ENCODE results near the gene CBX1. TPM values are rescaled to one million over a fixed set of nuclear protein-coding genes. Genes with fewer than 3 reads are reported as not detected.

CBX1 gene
- total RNA-seq, 1 donor from 2014 or later, result 20.2 TPM

DNA sequence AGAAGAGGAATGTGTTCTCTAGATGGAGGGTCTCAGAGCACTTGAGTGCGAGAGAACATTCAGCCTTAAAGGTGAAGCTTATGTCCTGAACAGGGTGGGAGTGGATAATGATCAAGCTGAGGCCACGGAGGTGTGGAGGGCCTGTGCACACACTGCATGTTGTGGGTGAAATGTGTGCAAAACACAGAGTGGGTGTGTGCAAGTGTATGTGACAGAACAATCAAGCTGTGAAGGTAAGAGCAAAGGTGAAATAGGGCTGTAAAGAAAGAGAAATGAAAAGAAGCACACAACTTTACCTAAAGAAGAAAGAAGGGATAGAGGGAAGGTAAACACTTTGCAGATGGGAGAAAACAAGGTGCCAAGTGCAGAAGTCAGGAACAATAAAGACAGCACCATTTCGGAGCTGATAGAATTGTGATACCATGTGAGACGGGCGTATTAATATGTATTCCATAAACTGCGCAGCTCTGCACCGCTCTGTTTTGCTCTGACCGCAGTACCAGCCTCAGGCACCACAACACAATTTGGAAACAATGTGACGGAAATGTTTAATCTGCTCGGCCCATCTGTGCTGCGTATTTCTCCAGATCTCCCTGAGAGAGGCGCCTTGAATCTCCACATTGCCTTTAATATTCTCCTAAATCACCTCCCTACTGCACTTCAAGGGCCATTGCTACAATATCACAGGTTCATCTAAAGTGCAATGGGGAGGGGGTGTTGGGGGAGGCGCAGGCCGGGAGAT, 46.9 kb upstream of the CBX1 start:
- DNase-seq (ENCODE audit: low spot score in 2 of 2), result no peak
- Histone ChIP-seq H3K27ac (no peak overlapping the region), H3K36me3 (no peaks in the 10 kb centered on the region), H3K4me1 (no peaks in the 10 kb centered on the region), H3K9me3 (no peaks in the 10 kb centered on the region), H3K27me3 (no peaks in the 10 kb centered on the region), H3K4me3 (no peak overlapping the region)
- intact Hi-C loops (cut with DNase I), result no loop called here
- TF ChIP-seq, protein P1, sequence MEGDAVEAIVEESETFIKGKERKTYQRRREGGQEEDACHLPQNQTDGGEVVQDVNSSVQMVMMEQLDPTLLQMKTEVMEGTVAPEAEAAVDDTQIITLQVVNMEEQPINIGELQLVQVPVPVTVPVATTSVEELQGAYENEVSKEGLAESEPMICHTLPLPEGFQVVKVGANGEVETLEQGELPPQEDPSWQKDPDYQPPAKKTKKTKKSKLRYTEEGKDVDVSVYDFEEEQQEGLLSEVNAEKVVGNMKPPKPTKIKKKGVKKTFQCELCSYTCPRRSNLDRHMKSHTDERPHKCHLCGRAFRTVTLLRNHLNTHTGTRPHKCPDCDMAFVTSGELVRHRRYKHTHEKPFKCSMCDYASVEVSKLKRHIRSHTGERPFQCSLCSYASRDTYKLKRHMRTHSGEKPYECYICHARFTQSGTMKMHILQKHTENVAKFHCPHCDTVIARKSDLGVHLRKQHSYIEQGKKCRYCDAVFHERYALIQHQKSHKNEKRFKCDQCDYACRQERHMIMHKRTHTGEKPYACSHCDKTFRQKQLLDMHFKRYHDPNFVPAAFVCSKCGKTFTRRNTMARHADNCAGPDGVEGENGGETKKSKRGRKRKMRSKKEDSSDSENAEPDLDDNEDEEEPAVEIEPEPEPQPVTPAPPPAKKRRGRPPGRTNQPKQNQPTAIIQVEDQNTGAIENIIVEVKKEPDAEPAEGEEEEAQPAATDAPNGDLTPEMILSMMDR (IDR thresholded peaks at IDR 0.05), result no peak

DNA sequence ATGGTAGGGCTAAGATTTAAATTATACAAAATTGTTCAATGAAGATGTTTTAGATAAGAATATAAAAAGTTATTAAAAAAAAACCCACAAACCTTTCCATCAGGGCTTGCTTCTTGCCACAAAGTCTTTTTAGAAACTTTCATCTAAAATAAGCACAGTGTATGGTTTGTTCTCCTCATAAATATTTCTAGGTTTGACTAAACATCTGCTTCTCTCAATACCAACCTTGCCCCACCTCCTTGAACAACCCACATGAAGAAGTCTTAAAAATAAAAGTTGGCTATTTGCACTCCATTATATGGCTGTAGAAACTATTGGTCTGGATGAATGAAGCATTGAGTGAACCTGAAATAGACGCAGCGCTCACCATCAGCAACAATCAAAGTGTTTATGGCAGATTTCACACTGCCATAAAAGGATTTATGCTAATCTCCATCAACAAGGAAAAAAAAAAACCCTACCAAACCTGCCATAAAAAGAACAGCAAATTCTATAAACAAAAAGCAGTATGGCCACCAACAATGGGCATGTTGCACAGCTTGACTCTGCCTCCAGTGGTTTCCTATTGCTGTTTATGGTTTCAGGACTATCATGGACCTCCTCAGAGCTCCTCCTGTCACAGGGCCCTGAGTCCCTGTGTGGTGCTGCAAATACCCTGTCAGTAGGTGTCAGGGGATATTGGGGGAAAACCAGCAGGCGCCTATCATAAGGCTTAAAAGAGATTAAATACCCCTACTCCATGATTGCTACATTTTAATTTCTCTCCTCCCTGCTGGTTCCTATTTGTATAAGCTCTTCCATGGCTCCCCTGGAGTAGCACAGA, 43.9 kb upstream of the CBX1 start:
- Histone ChIP-seq H3K4me3 (no peak overlapping the region), H3K9me3 (no peaks in the 10 kb centered on the region), H3K27ac (no peak overlapping the region), H3K36me3 (no peaks in the 10 kb centered on the region), H3K27me3 (no peaks in the 10 kb centered on the region), H3K4me1 (no peaks in the 10 kb centered on the region)
- TF ChIP-seq, protein P1 (IDR thresholded peaks at IDR 0.05), result no peak
- intact Hi-C loops (cut with DNase I), result no loop called here
- DNase-seq (ENCODE audit: low spot score in 2 of 2), result no peak

DNA sequence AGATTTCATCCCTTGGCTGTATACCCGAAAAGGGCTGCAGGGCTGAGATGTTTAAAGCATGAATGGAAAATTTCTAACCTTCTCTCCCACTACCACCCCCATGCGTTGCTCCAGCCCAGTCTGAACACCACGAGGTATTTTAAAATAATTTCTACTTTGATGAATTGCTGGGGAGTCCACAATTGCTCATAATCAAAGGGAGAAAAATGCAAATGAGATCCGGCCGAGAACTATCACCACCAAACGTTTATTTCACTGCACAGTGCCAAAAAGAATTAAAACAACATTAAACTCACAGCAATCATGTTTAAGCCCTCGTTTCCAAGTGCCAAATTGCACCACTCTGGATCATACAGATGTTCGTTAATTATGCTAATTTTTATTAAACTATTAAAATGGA, 43.0 kb upstream of the CBX1 start:
- Histone ChIP-seq H3K27ac (no peak overlapping the region), H3K9me3 (no peaks in the 10 kb centered on the region), H3K36me3 (no peaks in the 10 kb centered on the region), H3K4me1 (no peaks in the 10 kb centered on the region), H3K4me3 (no peak overlapping the region), H3K27me3 (no peaks in the 10 kb centered on the region)
- intact Hi-C loops (cut with DNase I), result no loop called here
- DNase-seq (ENCODE audit: low spot score in 2 of 2), result no peak
- TF ChIP-seq, protein P1 (IDR thresholded peaks at IDR 0.05), result no peak

DNA sequence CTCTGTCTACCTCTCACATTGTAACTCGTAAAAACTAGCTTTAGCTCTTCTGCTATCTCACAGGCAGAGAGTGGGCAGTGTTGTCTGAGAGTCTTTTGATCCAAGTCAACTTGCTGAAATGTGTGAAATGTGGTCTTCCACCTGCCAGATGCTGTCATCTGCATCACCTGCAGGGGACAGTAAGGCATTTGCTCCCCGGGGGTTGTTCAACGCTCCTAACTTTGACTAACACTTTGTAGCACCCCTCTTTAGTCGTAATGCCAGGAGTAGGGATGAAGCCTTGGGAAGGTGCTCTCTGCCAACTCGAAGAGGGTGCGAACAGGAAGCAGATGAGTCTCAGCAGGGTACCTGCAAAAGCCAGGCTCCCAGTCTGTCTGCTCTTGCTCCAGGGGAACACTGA, 42.4 kb upstream of the CBX1 start:
- DNase-seq (ENCODE audit: low spot score in 2 of 2), result no peak
- H3K4me1 ChIP-seq, result no peaks in the 10 kb centered on the region
- H3K9me3 ChIP-seq, result no peaks in the 10 kb centered on the region
- no peaks in the 10 kb centered on the region for H3K36me3 ChIP-seq
- intact Hi-C loops (cut with DNase I), result no loop called here
- H3K27ac ChIP-seq, result no peak overlapping the region
- TF ChIP-seq, protein P1 (IDR thresholded peaks at IDR 0.05), result no peak
- no peaks in the 10 kb centered on the region for H3K27me3 ChIP-seq
- H3K4me3 ChIP-seq, result no peak overlapping the region

DNA sequence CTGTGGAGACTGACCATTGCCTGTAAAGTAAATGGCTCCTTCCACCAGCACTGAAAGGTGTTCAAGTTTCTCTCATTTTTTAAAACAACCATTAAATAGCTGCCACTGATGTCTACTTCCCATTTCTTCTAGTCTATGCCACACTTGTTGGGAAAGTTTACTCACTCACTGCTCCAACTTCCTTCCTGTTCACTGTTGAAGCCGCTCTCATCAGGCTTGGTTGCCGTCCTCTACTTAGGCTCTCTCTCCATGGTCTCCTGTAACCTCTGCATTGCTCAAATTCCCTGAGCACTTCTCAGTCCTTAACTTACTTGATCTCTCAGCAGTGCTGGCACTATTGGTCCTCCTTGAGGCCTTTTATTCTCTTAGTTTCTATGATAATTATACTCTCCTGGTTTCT, 38.7 kb upstream of the CBX1 start:
- Histone ChIP-seq H3K9me3 (no peaks in the 10 kb centered on the region), H3K27me3 (no peaks in the 10 kb centered on the region), H3K27ac (no peak overlapping the region), H3K36me3 (no peaks in the 10 kb centered on the region), H3K4me1 (no peaks in the 10 kb centered on the region), H3K4me3 (no peak overlapping the region)
- TF ChIP-seq, protein P1 (IDR thresholded peaks at IDR 0.05), result no peak
- intact Hi-C loops (cut with DNase I), result loop anchor here (10.0 kb wide), 1 partner anchor 295 kb away; the partner anchor contains the start of gene SCRN2
- peak in 1 of 2 donors; percentile 53 for DNase-seq (ENCODE audit: low spot score in 2 of 2)
